Neural progenitor cell (in vitro differentiated cells): ENCODE results near the gene MTRFR.

Experiments used
- CTCF ChIP-seq: fragments of 200-600 bp; sonication (generic); IDR thresholded peaks from 2 replicates; pipeline ENCODE4 v1.5.1; 2017; ENCODE audit warnings: antibody characterized with exemption, mild to moderate bottlenecking
- EZH2 ChIP-seq: fragments of 200-600 bp; sonication (generic); IDR thresholded peaks from 2 replicates; pipeline ENCODE4 v1.6.1; 2017; ENCODE audit warnings: antibody characterized with exemption, mild to moderate bottlenecking, moderate library complexity
- EZH2phosphoT487 ChIP-seq: fragments of 200-600 bp; sonication (generic); IDR thresholded peaks from 2 replicates; pipeline ENCODE4 v1.6.1; 2017; ENCODE audit warnings: antibody characterized with exemption

GRCh38 chr12:123245678-123246077 lies 12.4 kb downstream of the MTRFR start:
- TF ChIP-seq CTCF, result no peak
- TF ChIP-seq EZH2, result no peak
- no peak for TF ChIP-seq EZH2phosphoT487
